ENCODE results near the gene FNTB.

Gene FNTB

GRCh38 chr14:64946310-64947045 lies 40.2 kb upstream of the FNTB start:
- DNase-seq (ENCODE audit: low read depth, low spot score) = no peak
- no peak for TF ChIP-seq CTCF (IDR thresholded peaks at IDR 0.05; ENCODE audit: low read depth, low read length)
- in situ Hi-C loops (cut with HindIII; ENCODE audit: low sequenced_read_pairs) = no loop called here
- no peak overlapping the region for H3K4me3 ChIP-seq (ENCODE audit: low read depth, low read length)

GRCh38 chr14:64947710-64948611 lies 38.7 kb upstream of the FNTB start:
- in situ Hi-C loops (cut with HindIII; ENCODE audit: low sequenced_read_pairs) = no loop called here
- no peak for DNase-seq (ENCODE audit: low read depth, low spot score)
- no peak for TF ChIP-seq CTCF (IDR thresholded peaks at IDR 0.05; ENCODE audit: low read depth, low read length)
- no peak overlapping the region for H3K4me3 ChIP-seq (ENCODE audit: low read depth, low read length)

GRCh38 chr14:64948612-64949210 lies 38.0 kb upstream of the FNTB start:
- in situ Hi-C loops (cut with HindIII; ENCODE audit: low sequenced_read_pairs) = no loop called here
- no peak for TF ChIP-seq CTCF (IDR thresholded peaks at IDR 0.05; ENCODE audit: low read depth, low read length)
- H3K4me3 ChIP-seq (ENCODE audit: low read depth, low read length) = no peak overlapping the region
- no peak for DNase-seq (ENCODE audit: low read depth, low spot score)

- DNase-seq (ENCODE audit: low read depth, low spot score) = no peak
- TF ChIP-seq CTCF (IDR thresholded peaks at IDR 0.05; ENCODE audit: low read depth, low read length) = no peak
- in situ Hi-C loops (cut with HindIII; ENCODE audit: low sequenced_read_pairs) = no loop called here
Measured at GRCh38 chr14:64950889-64951288, 35.8 kb upstream of the FNTB start.

GRCh38 chr14:64951291-64951690 lies 35.4 kb upstream of the FNTB start:
- DNase-seq (ENCODE audit: low read depth, low spot score) = no peak
- in situ Hi-C loops (cut with HindIII; ENCODE audit: low sequenced_read_pairs) = no loop called here

More at GRCh38 chr14:64950889-64951288, 35.8 kb upstream of the FNTB start:
- H3K4me3 ChIP-seq (ENCODE audit: low read depth, low read length) = no peak overlapping the region

More at GRCh38 chr14:64951291-64951690, 35.4 kb upstream of the FNTB start:
- TF ChIP-seq CTCF (IDR thresholded peaks at IDR 0.05; ENCODE audit: low read depth, low read length) = no peak
- no peak overlapping the region for H3K4me3 ChIP-seq (ENCODE audit: low read depth, low read length)
